C4-2B (cell line): ENCODE results near the gene NPAS3.

Source experiments
- H3K27ac ChIP-seq: fragments of 450-650 bp; 2 replicates; pipeline ENCODE4 v1.5.1; 2017
- CTCF ChIP-seq: fragments of 450-650 bp; conservative IDR thresholded peaks from 2 replicates; pipeline ENCODE4 v1.5.1; 2017; ENCODE audit warnings: mild to moderate bottlenecking
- ZFX ChIP-seq: fragments of 450-650 bp; IDR thresholded peaks from 2 replicates; pipeline ENCODE4 v1.6.1; 2017

The NPAS3 gene

GRCh38 chr14:33241331-33241730 is 302.7 kb downstream of the NPAS3 start:
- no peak for TF ChIP-seq CTCF
- TF ChIP-seq ZFX, result no peak
- no peak overlapping the region for H3K27ac ChIP-seq

- TF ChIP-seq CTCF (no peak), ZFX (no peak)
These were observed 310.6 kb downstream of the NPAS3 start for GRCh38 chr14:33249233-33249820.

GRCh38 chr14:33250963-33251362 is 312.3 kb downstream of the NPAS3 start:
- TF ChIP-seq CTCF (no peak), ZFX (no peak)
- H3K27ac ChIP-seq, result no peak overlapping the region

More at GRCh38 chr14:33249233-33249820, 310.6 kb downstream of the NPAS3 start:
- no peak overlapping the region for H3K27ac ChIP-seq

GRCh38 chr14:33254342-33254741 is 315.7 kb downstream of the NPAS3 start:
- TF ChIP-seq ZFX, result no peak
- no peak for TF ChIP-seq CTCF
- no peak overlapping the region for H3K27ac ChIP-seq

- H3K27ac ChIP-seq, result no peak overlapping the region
- no peak for TF ChIP-seq ZFX
- TF ChIP-seq CTCF, result no peak
These were observed 316.2 kb downstream of the NPAS3 start for GRCh38 chr14:33254861-33255395.

- TF ChIP-seq CTCF (no peak), ZFX (no peak)
- H3K27ac ChIP-seq, result no peak overlapping the region
These were observed 319.1 kb downstream of the NPAS3 start for GRCh38 chr14:33257796-33258195.

GRCh38 chr14:33259764-33260163 is 321.1 kb downstream of the NPAS3 start:
- TF ChIP-seq ZFX (no peak), CTCF (no peak)
- no peak overlapping the region for H3K27ac ChIP-seq
